ENCODE measurements around the gene NCOA1. TPM values are rescaled to one million over a fixed set of nuclear protein-coding genes. Genes with fewer than 3 reads are reported as not detected.

The NCOA1 gene
- total and polyA plus RNA-seq, 2 of the 4 experiments (the other 2 are of a cell fraction), result 6.7 to 11.3 TPM

DNA sequence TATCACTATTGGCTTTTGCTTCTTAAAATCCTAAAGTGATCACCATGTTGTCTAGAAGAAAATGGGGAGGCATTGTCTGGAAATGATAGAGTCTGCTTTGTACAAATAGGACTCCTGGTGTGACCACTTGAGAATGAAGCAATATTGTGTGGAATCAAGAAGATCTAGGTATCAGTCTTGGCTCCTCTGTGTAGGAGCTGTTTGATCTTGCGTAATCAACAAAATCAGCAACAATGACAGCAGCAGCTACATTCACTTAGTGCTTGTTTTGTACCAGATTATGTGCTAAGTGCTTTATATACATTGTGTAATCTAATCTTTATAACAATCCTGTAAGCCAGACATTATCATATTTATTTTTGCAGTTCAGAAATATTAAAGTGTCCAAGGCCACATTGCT is 17.8 kb downstream of the NCOA1 start:
- Histone ChIP-seq H3K14ac (replicated peaks; ENCODE audit: low read depth, low read length) (no peak overlapping the region), H4K5ac (ENCODE audit: low read depth, low read length) (no peak overlapping the region), H2BK20ac (ENCODE audit: low read depth, low read length) (no peak overlapping the region), H3K23ac (ENCODE audit: low read depth, low read length) (no peak overlapping the region), H3K9me1 (ENCODE audit: insufficient read depth, low read length) (no peaks in the 10 kb centered on the region), H2AK9ac (replicated peaks; ENCODE audit: low read depth, low read length, poor library complexity) (no peak overlapping the region), H4K20me1 (ENCODE audit: insufficient read depth, low read length) (peaks cover 3% of the 10 kb centered on the region; the same call in 1 of the 2 replicates), H3K4me2 (ENCODE audit: low read depth, low read length) (no peak overlapping the region), H4K8ac (ENCODE audit: low read depth in 2 of 2, low read length in 2 of 2) (no peak overlapping the region), H3K36me3 (ENCODE audit: control insufficient read depth, insufficient read depth, low read length) (no peaks in the 10 kb centered on the region), H4K91ac (ENCODE audit: insufficient read depth, low read depth, low read length) (no peak overlapping the region), H2AFZ (replicated peaks; ENCODE audit: low read length, poor library complexity) (no peak overlapping the region), H2BK15ac (ENCODE audit: low read depth, low read length) (no peak overlapping the region), H3K4ac (ENCODE audit: low read depth, low read length) (no peak overlapping the region), H3K4me3 (ENCODE audit: insufficient read depth, low read depth, low read length) (no peak overlapping the region), H3K56ac (ENCODE audit: extremely low read depth, insufficient read depth, low read length) (no peak overlapping the region), H3K4me1 (ENCODE audit: control insufficient read depth, insufficient read depth, low read length) (peaks cover 6% of the 10 kb centered on the region), H3K18ac (ENCODE audit: low read depth, low read length) (no peak overlapping the region), H3K27ac (ENCODE audit: insufficient read depth, low read length) (no peak overlapping the region), H3K9me3 (ENCODE audit: control insufficient read depth, insufficient read depth, low read length) (no peaks in the 10 kb centered on the region), H2AK5ac (ENCODE audit: low read depth, low read length) (no peak overlapping the region), H3K9ac (ENCODE audit: low read depth, low read length) (no peak overlapping the region), H2BK5ac (ENCODE audit: low read depth, low read length, poor library complexity, severe bottlenecking) (no peak overlapping the region), H3K27me3 (ENCODE audit: control insufficient read depth, insufficient read depth, low read length) (no peaks in the 10 kb centered on the region), H2BK120ac (ENCODE audit: low read depth, low read length) (no peak overlapping the region), H3K79me1 (ENCODE audit: low read depth in 1 of 2, low read length in 2 of 2) (peaks cover 15 to 16% of the 10 kb centered on the region in 2 experiments; a peak in 3 of 4 replicates)
- DNase-seq (no peak), ATAC-seq (ENCODE audit: low read depth) (no peak)
- ChIA-PET POLR2A (ENCODE audit: unreplicated experiment) (no interaction called here), CTCF (interaction anchor here (0.6 kb wide), 1 partner anchor 219 kb away, joined by 3 read pairs; no protein-coding TSS in a partner anchor)
- no peak for TF ChIP-seq RAD21 (IDR thresholded peaks at IDR 0.05; ENCODE audit: low read length)
- peak; percentile 95 for TF ChIP-seq CEBPB (IDR thresholded peaks at IDR 0.05; ENCODE audit: low read depth, low read length)
- in situ Hi-C loops (cut with MboI; ENCODE audit: low sequenced_read_pairs), result no loop called here
- BruUV-seq (replicated peaks), result no TSS peak
- dilution Hi-C loops (cut with HindIII; ENCODE audit: low sequenced_read_pairs, unreplicated experiment), result no loop called here
- intact Hi-C loops (cut with micrococcal nuclease), result no loop called here
- WGBS, 2 experiments (ENCODE audit: extremely low coverage in 2 of 2, insufficient read length in 1 of 2), result no CpG with 5 or more reads among the region's 1 CpG

Measured in IMR-90 (cell line).